HG03575 (cell line): Measurements from ENCODE around the gene HIP1.
"Not testable (repeated sequence)": the region's sequence is repeated elsewhere in the genome, so short reads cannot be mapped to it uniquely, and the experiment has no call there.

Experiments used
- ATAC-seq: cut with Tn5 transposase; IDR thresholded peaks from one replicate; pipeline ENCODE4 v1.9.1; 2021; ENCODE audit not compliant: unreplicated experiment, insufficient number of reproducible peaks, low FRiP score; ENCODE audit errors: extremely low read depth

The HIP1 gene

DNA sequence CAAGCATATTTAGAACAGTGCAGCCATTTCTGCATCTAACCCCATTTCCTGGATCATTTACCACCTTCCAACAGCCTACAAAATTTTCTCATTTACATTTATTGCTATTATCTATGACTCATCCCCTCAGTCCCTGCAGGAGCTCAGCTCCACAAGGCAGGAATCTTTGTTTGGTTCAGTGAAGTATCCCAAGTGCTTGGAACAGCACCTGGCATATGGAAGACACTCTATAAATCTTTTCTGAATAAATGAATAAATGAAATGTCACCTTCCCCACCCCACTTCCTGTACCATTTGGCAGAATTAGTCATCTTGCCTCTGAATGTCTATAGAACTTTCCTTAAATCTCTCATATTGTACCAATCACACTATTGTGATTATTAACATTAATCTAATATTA lies 110.7 kb downstream of the HIP1 start:
- ATAC-seq = no peak

DNA sequence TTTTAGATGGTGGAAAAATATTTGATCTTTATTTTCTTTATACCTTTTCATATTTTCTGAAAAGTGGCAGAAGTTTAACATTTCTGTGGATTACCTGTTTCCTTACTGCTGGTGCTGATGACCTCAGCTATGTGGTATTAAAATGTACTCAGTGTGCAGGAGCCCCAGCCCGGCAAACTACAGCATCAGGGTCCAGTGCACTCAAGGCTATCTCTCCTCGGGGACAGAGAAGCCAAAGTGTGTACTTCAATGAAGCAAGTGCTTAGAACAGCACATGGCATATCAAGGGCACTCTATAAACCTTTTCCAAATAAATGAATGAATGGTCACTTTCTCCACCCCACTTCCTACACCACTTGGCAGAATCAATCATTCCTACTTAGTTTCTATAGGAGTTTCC lies 111.8 kb downstream of the HIP1 start:
- no peak for ATAC-seq

DNA sequence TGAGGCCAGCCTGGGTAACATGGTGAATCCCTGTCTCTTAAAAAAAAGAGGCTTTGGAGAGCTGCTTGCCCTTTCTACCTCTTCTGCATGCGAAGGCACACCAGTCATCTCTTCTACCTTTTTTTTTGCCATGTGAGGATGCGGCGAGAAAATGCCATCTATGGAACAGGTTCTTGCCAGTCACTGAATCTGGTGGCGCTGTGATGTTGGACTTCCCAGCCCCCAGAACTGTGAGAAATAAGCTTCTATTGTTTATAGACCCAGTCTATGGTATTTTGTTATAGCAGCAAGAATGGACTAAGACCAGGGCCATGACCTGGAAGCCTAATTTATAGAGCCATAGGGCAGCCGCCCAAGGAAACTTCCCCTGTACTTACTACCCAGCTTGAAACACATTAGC lies 112.9 kb downstream of the HIP1 start:
- ATAC-seq = no peak

DNA sequence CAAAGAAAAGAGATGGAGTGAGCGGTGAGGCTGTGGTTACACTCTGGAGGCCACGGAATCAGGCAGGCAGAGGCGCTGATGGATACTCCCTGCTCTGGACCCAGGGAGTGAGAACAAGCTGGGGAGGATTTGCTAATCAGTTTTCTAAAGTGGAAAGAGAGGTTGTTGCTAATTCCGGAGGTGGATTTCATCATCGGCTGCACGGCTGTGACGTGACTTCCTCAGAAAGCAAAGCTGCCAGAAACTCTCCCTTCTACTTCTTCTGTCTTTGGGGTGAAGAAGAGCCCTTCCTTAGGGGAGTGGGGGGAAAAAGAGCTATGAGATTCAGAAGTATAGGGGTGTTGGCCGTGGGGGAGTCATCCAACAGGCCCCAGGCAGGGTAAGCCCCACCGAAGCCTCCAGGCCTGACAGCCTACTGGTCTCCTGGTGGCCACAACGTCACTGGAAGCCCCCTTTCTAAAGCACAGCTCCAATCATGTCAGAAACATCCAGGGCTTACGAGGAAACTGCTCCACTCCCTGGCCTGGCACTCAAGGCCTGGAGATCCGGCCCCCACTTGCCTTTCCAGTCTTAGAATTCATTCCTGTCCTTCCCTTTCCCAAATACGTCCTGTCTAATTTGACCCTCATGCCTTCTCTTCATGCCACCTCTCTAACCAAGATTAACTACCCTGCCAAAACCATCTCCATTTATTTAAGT lies 114.5 kb downstream of the HIP1 start:
- ATAC-seq = no peak

DNA sequence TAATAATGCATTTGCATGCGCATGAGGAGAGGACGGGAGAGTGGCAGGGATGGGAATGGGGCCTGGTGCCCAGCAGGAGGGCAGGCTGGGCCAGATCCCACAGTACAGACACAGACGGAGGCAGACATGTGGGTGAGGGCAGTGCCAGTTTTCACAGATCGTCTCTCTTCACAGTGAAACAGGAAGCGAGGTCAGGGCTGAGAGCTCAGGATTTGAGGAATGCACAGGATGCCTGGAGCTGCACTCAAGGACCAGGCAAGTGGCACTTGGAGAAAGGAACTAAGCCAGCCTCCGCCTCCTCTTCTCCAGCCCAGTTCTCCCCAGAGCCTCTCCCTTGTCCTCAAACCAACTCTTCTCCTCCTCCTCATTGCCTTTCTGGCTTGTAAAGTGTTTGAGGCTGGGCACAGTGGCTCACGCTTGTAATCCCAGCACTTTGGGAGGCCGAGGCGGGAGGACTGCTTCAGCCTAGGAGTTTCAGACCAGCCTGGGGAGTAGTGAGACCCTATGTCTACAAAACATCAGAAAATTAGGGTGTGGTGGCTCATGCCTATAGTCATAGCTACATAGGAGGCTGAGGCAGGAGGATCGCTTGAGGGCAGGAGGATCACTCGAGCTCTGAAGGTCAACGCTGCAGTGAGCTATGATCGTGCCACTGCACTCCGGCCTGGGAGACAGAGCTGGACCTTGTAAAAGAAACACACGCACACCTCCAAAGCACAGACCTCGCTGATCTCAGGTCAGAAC lies 115.2 kb downstream of the HIP1 start:
- ATAC-seq = no peak

DNA sequence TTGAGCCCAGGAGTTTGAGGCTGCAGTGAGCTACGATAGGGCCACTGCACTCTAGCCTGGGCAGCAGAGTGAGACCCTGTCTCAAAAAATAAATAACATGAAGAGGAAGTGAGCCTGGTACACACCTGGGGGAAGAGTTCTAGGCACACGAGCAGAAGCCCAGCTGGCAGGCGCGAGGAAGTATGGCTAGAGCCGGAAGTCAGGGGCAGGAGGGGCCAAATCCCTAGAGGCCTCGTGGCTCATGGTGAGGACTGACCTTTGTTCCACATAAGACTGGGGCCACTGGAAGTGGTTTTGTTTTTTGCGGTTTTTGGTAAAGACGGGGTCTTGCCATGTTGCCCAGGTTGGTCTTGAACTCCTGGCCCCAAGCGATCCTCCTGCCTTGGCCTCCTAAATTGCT lies 117.6 kb downstream of the HIP1 start:
- no peak for ATAC-seq

DNA sequence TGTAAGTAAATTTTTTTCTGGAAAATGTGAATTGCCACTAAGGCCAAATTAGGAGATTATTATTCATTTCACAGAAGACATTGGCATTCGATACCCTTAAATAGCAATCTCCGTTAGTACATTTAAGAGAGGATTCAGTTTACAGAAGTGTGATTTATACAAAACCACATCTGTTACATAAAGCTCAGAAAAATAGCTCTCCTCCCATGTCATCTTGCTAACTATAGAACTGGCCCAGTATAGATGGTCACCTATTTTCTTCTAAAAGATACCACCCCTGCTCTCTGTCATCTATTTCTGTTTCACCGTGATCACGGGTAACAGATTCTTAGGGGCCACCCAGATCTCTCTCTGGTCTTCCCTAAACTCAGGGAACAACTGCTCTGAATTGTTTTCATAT lies 119.1 kb downstream of the HIP1 start:
- no peak for ATAC-seq

DNA sequence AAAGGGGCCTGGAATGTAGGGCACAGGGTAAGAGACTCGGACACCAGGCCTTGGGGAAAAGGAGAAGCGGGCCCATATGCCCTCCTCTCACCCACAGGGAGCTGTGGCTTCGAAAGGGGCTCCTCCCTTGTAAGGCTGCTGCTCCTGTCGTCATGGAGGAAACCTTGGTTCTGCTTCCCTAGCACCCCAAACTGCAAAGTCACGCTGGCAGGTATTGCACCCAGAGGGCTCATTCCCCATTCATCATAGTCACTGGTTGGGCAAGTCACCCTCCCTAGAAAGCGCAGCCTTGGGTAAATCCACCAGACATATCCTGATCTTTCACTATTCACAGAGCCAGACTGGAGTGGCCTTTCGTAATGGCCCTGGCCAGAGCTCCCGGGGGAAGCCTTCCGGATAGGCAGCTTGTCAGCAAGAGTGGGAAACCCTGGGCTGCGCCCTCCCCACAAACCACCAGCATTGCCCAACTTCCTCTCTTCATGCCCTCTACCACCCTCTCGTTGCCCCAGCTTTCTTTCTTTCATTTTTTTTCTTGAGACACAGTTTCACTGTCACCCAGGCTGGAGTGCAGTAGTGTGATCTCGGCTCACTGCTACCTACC lies 121.0 kb downstream of the HIP1 start:
- no peak for ATAC-seq

DNA sequence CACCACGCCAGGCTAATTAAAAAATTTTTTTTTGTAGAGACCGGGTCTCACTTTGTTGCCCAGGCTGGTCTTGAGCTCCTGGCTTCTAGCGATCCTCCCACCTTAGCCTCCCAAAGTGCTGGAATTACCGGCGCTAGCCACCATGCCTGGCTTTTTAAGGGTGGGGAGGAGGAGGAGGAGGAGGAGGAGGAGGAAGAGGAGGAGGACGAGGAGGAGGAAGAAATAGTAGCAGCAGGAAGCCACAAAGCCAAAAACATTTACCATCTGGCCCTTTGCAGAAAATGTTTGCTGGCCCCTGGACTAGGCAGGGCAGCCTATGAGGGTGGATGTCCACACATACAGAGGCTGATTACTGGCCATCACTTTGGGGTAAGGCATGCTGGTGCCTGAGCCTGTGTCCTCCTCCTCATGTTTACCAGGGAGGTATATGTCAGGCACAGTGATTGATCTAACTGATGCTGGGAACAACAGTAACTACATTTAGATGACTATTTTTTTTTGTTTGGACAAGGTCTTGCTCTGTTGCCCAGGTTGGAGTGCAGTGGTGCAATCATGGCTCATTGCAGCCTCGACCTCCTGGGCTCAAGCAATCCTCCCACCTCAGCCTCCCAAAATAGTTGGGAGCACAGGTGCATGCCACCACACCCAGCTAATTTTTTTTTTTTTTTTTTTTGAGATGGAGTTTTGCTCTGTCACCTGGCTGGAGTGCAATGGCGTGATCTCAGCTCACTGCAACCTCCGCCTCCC lies 122.1 kb downstream of the HIP1 start:
- no peak for ATAC-seq

DNA sequence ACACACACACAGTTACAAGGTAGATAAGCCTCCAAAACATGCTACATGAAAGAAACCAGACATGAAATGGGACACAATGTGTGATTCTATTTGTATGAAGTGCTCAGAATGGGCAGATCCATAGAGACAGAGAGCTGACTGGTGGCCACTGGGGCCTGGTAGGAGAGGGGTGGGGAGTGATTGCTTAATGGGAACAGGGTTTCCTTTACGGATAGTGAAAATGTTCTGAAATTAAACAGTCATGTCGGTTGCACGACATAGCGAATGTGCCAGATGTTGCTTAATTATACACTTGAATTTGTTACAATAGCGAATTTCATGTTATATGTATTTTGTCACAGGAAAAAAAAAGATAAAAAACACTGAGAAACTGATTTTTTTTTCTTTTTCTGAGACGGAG lies 124.3 kb downstream of the HIP1 start:
- no peak for ATAC-seq

DNA sequence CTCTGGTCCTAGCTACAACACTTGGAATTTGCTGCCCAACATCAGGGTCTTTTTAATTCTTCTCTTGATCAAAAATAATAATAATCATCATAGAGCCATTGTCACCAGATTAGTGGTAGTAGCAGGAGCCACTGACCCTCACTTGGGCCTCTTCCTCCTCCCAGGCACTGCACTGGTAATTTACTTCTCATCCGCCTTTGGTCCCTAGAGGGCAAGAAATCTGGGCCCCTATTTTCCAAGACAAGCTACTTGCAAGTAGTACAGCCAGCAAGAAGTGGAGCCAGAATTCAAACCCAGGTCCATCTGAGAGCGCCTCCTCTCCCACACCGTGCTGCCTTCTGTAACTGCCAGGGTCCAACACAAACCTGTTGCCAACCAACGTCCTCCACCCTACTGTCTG lies 125.4 kb downstream of the HIP1 start:
- no peak for ATAC-seq

DNA sequence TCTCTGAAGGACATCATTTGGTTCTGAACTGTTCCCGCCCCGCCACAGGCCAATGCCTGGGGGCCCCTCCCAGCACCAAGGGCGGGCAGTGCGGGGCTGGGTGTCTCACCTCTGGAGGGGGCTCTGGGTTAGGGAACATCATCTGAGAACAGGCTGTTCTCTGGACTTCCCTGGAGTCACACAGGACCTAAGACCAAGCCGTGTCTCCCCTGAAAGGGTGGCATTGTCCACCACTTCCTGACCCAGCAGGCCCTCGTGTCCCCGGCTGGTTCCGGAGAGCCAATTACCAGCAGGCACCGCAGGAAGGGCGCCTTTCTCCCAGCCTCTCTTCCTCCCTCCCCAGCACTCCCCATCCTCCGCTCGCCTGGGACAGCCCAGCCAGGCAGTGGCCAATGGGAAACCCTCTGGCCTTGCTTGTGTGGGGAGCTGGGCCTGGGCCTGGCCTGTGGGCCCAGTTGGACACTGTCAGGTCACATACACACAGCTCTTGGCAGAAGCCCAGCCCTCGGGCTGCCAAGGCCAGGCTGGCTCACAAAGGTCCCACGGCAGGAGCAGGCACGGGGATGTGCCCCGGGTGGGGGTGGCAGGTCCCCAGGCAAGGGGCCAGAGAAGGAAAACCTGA lies 127.1 kb downstream of the HIP1 start:
- ATAC-seq = no peak

DNA sequence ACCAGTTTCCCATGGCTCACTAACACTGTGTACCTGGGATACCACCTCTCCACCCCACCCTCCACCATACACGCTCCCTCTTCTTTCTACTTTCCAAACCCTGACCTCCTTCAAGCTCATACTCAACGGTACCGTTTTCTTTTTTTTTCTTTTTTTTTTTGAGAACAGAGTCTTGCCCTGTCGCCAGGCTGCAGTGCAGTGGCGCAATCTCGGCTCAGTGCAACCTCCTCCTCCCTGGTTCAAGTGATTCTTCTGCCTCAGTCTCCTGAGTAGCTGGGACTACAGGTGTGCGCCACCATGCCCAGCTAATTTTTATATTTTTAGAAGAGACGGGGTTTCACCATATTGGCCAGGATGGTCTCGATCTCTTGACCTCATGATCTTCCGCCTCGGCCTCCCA lies 129.3 kb downstream of the HIP1 start:
- ATAC-seq = not testable (repeated sequence)

DNA sequence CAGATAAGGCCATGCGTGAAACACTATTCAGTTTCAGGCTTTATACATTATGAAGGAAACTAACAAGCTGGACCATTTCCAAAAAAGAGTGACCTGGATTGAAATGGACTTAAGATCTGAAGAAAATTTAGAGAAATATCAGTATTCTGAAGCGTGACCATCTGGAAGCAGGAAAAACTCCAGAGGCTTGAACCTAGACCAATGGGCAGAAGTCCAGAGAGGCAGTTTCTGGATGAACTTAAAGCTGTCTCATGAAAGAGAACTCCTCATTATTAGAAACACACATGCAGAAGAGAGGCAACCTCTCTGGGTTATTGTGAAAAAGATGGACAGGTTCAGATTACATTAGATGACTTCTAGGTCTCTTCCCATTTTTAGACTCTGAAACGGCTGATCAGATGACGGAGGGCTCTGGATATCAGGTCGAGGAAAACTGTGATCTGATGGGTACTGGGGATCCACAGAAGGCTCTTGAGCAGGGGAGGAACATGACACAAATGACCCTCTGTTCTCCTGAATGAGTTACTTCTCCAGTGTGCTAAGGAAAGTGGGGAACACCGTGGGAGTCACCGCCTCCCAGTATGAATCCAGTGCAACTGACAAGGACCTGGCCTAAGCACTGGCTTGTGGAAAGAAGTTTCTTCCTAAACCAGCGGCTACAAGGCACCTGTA lies 130.2 kb downstream of the HIP1 start:
- no peak for ATAC-seq

DNA sequence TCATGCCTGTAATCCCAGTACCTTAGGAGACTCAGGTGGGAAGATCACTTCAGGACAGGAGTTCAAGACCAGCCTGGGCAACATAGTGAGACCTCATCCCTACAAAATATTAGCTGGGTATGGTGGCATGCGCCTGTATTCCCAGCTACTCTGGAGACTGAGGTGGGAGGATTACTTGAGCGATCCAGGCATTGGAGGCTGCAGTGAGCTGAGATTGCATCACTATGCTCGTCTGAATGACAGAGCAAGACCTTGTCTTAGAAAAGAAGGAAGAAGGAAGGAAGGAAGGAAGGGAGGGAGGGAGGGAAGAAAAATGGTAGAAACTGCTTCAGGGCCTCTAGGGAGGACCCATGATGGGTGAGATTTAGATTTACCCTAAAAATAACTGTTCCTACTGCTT lies 134.3 kb downstream of the HIP1 start:
- ATAC-seq = no peak

DNA sequence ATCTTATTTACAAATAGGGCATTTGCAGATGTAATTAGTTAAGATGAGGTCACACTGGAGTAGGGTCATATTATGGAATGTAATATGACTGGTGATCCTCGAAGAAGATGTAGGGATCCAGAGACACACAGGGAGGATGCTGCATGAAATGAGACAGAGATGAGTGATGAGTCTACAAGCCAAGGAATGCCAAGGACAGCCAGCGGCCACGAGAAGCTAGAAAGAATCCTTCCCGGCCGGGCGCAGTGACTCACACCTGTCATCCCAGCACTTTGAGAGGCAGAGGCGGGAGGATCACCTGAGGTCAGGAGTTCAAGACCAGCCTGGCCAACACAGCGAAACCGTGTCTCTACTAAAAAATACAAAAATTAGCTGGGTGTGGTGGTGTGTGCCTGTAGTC lies 135.9 kb downstream of the HIP1 start:
- not testable (repeated sequence) for ATAC-seq

DNA sequence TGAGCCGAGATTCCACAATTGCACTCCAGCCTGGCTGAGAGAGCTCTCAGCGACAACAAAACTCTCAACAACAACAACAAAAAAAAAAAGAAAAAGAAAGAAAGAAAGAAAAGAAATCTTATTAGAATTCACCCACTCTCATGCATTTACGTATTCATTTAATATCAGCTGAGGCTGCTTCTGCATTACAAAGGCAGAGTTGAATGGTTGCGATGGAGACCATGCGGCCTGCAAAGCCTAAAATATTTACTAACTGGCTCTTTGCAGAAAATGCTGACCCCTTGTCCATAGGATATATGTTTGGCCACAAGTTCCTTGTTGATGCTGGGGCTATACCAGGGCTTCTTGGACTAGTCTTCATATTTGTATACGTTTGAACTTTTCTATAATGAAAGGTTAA lies 137.2 kb downstream of the HIP1 start:
- ATAC-seq = no peak

DNA sequence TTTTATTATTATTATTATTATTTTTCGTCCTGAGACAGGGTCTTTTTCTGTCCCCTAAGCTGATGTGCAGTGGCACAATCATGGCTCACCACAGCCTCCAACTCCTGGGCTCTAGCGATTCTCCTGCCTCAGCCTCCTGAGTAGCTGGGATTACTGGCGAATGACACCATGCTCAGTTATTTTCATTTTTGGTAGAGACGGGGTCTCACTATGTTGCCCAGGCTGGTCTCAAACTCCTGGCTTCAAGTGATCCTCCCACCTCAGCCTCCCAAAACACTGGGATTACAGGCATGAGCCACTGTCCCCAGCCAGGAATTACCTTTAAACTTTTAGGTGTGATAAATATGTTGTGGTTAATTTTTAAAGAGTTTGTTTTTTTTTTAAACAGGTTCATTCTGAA lies 138.0 kb downstream of the HIP1 start:
- not testable (repeated sequence) for ATAC-seq

DNA sequence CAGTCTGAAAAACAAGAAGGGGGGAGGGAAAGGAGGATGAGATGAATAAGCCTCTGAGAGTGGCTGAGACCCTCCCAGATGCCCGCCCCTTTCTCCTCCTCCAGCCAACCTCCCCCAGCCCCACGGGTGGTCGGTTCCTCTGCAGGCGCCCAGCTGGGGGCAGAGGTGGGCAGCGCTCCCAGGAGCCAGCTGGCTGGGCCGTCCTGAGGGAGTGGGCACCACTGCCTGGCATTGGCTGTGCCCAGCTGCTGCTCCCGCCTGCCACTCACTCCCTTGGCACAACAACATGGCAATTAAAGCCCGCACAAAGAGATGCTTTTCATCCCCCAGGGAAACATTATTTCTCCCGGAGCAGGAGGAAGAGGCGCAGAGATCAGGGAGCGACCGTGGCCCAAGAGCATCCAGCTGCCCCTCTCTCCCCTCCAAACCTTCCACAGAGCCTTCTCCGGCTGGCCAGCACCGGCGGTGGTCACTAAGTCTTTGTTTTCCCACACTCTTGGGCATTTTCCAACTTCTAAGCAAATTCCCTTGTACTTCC lies 139.4 kb downstream of the HIP1 start:
- ATAC-seq = no peak
